GM12892 (cell line): ENCODE measurements around the gene BRAT1.

ENCODE experiments used
- POLR2A ChIP-seq: IDR thresholded peaks from 2 replicates; pipeline ENCODE4 v1.6.1; 2011; ENCODE audit warnings: low read depth, low read length, control low read depth
- POLR2AphosphoS5 ChIP-seq: IDR thresholded peaks from 2 replicates; pipeline ENCODE4 v1.6.1; 2011; ENCODE audit warnings: low read depth, low read length, control low read depth

- TF ChIP-seq POLR2AphosphoS5, result no peak
- no peak for TF ChIP-seq POLR2A
Observed at GRCh38 chr7:2496375-2496774, 58.9 kb downstream of the BRAT1 start.
